ENCODE data around the gene SMAD5.

The SMAD5 gene

DNA sequence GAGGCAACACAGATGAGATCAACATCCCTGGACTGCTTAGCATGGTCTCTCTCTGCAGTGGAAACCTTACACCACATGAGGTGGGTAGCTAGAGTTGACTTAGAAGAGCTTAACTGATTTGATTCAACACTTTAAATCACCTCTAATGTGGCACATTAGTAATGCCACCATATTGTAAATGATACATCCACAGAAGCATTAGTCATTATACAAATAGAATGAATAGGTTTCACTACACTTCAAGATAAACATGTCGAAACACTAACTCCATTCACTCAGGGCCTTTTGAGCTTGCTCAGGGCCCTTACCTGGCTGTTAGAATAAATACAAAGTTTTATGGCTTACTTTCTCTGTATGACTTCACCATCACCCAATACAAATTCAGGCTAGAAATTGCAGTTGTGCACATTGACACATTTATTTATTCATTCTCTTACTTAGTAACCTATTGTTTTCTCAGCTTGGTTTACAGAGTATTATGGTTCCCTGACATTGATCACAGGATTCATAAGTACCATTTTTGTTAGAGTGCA lies 9.3 kb upstream of the SMAD5 start:
- no peaks in the 10 kb centered on the region for H3K79me2 ChIP-seq (ENCODE audit: low read length)
- H3K4me2 ChIP-seq (ENCODE audit: low read depth, low read length) = no peak overlapping the region
- no peak for DNase-seq
- H3K36me3 ChIP-seq (replicated peaks; ENCODE audit: insufficient read depth, low read length) = no peaks in the 10 kb centered on the region
- H3K9me2 ChIP-seq (replicated peaks; ENCODE audit: insufficient read depth, low read length) = no peaks in the 10 kb centered on the region
- H3K9me3 ChIP-seq (replicated peaks; ENCODE audit: insufficient read depth, low read length) = no peaks in the 10 kb centered on the region
- H4K20me1 ChIP-seq (ENCODE audit: insufficient read depth, low read length) = no peaks in the 10 kb centered on the region
- H3K27ac ChIP-seq (ENCODE audit: low read length) = no peak overlapping the region
- TF ChIP-seq EZH2 (optimal IDR thresholded peaks at IDR 0.05; ENCODE audit: low read depth, low read length) = no peak
- TF ChIP-seq, protein P1, sequence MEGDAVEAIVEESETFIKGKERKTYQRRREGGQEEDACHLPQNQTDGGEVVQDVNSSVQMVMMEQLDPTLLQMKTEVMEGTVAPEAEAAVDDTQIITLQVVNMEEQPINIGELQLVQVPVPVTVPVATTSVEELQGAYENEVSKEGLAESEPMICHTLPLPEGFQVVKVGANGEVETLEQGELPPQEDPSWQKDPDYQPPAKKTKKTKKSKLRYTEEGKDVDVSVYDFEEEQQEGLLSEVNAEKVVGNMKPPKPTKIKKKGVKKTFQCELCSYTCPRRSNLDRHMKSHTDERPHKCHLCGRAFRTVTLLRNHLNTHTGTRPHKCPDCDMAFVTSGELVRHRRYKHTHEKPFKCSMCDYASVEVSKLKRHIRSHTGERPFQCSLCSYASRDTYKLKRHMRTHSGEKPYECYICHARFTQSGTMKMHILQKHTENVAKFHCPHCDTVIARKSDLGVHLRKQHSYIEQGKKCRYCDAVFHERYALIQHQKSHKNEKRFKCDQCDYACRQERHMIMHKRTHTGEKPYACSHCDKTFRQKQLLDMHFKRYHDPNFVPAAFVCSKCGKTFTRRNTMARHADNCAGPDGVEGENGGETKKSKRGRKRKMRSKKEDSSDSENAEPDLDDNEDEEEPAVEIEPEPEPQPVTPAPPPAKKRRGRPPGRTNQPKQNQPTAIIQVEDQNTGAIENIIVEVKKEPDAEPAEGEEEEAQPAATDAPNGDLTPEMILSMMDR (IDR thresholded peaks at IDR 0.05; ENCODE audit: low read length) = no peak
- TF ChIP-seq EZH2phosphoT487 (IDR thresholded peaks at IDR 0.05; ENCODE audit: low read length) = no peak
- no peak overlapping the region for H3K4me3 ChIP-seq (ENCODE audit: low read length)
- no peaks in the 10 kb centered on the region for H3K27me3 ChIP-seq (replicated peaks; ENCODE audit: insufficient read depth, low read length)
- H3F3A ChIP-seq (ENCODE audit: insufficient read depth, low read length) = no peaks in the 10 kb centered on the region
- no peaks in the 10 kb centered on the region for H3K4me1 ChIP-seq (ENCODE audit: low read length)
- H3K9ac ChIP-seq (ENCODE audit: low read length) = no peak overlapping the region
- H2AFZ ChIP-seq (ENCODE audit: low read length) = no peak overlapping the region

DNA sequence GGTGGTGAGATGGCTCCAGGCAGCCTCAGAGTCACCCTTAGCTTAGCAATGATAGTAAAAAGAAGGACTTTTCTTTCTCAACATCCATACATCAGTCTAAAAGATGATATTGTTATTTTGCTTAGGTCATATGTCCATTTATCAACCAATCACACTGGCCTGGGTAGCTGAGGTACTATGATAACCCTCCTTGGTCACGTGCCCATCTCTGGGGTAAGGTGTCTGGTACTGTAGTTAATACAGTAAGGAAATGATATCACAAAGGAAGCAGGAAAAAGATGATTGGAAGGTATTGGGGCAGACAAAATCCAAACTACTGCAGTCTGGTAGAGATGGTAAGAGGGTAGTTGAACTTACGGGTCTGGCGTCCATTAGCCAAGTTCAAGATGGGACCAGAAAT lies 5.1 kb upstream of the SMAD5 start:
- no peak for DNase-seq
- H3K9ac ChIP-seq (ENCODE audit: low read length) = no peak overlapping the region
- H3K9me3 ChIP-seq (replicated peaks; ENCODE audit: insufficient read depth, low read length) = no peaks in the 10 kb centered on the region
- H4K20me1 ChIP-seq (ENCODE audit: insufficient read depth, low read length) = no peaks in the 10 kb centered on the region
- H3K27me3 ChIP-seq (replicated peaks; ENCODE audit: insufficient read depth, low read length) = no peaks in the 10 kb centered on the region
- TF ChIP-seq EZH2phosphoT487 (IDR thresholded peaks at IDR 0.05; ENCODE audit: low read length) (no peak), EZH2 (optimal IDR thresholded peaks at IDR 0.05; ENCODE audit: low read depth, low read length) (no peak)
- TF ChIP-seq, protein P1 (IDR thresholded peaks at IDR 0.05; ENCODE audit: low read length) = no peak
- H3K9me2 ChIP-seq (replicated peaks; ENCODE audit: insufficient read depth, low read length) = no peaks in the 10 kb centered on the region
- peaks cover 5% of the 10 kb centered on the region for H3K4me1 ChIP-seq (ENCODE audit: low read length)
- H3K79me2 ChIP-seq (ENCODE audit: low read length) = no peaks in the 10 kb centered on the region
- H3K4me3 ChIP-seq (ENCODE audit: low read length) = no peak overlapping the region
- H3K36me3 ChIP-seq (replicated peaks; ENCODE audit: insufficient read depth, low read length) = no peaks in the 10 kb centered on the region
- no peaks in the 10 kb centered on the region for H3F3A ChIP-seq (ENCODE audit: insufficient read depth, low read length)
- no peak overlapping the region for H3K27ac ChIP-seq (ENCODE audit: low read length)
- H2AFZ ChIP-seq (ENCODE audit: low read length) = no peak overlapping the region
- H3K4me2 ChIP-seq (ENCODE audit: low read depth, low read length) = no peak overlapping the region

GRCh38 chr5:136128481-136128880 lies 4.2 kb upstream of the SMAD5 start:
- H3K4me2 ChIP-seq (ENCODE audit: low read depth, low read length) = no peak overlapping the region
- no peaks in the 10 kb centered on the region for H3K9me2 ChIP-seq (replicated peaks; ENCODE audit: insufficient read depth, low read length)
- no peak for DNase-seq
- no peak overlapping the region for H2AFZ ChIP-seq (ENCODE audit: low read length)
- H3F3A ChIP-seq (ENCODE audit: insufficient read depth, low read length) = peaks cover 8% of the 10 kb centered on the region; the same call in 1 of the 2 replicates
- H3K79me2 ChIP-seq (ENCODE audit: low read length) = peaks cover 8% of the 10 kb centered on the region
- H4K20me1 ChIP-seq (ENCODE audit: insufficient read depth, low read length) = no peaks in the 10 kb centered on the region
- H3K4me1 ChIP-seq (ENCODE audit: low read length) = peaks cover 5% of the 10 kb centered on the region
- no peaks in the 10 kb centered on the region for H3K36me3 ChIP-seq (replicated peaks; ENCODE audit: insufficient read depth, low read length)
- no peak for TF ChIP-seq EZH2phosphoT487 (IDR thresholded peaks at IDR 0.05; ENCODE audit: low read length)
- TF ChIP-seq, protein P1 (IDR thresholded peaks at IDR 0.05; ENCODE audit: low read length) = no peak
- TF ChIP-seq EZH2 (optimal IDR thresholded peaks at IDR 0.05; ENCODE audit: low read depth, low read length) = no peak
- H3K4me3 ChIP-seq (ENCODE audit: low read length) = no peak overlapping the region
- no peaks in the 10 kb centered on the region for H3K9me3 ChIP-seq (replicated peaks; ENCODE audit: insufficient read depth, low read length)
- no peak overlapping the region for H3K9ac ChIP-seq (ENCODE audit: low read length)
- H3K27ac ChIP-seq (ENCODE audit: low read length) = no peak overlapping the region
- H3K27me3 ChIP-seq (replicated peaks; ENCODE audit: insufficient read depth, low read length) = no peaks in the 10 kb centered on the region
